Hematopoietic multipotent progenitor cell treated with erythropoietin and hydrocortisone succinate and interleukin-3 and kit ligand, for 8 days (in vitro differentiated cells): ENCODE measurements around the gene IST1.
"Not testable (repeated sequence)": the region's sequence is repeated elsewhere in the genome, so short reads cannot be mapped to it uniquely, and the experiment has no call there.

Source experiments
- DNase-seq: peaks from one replicate; pipeline ENCODE4 v3.0.0-alpha.2; 2015

The IST1 gene

DNA sequence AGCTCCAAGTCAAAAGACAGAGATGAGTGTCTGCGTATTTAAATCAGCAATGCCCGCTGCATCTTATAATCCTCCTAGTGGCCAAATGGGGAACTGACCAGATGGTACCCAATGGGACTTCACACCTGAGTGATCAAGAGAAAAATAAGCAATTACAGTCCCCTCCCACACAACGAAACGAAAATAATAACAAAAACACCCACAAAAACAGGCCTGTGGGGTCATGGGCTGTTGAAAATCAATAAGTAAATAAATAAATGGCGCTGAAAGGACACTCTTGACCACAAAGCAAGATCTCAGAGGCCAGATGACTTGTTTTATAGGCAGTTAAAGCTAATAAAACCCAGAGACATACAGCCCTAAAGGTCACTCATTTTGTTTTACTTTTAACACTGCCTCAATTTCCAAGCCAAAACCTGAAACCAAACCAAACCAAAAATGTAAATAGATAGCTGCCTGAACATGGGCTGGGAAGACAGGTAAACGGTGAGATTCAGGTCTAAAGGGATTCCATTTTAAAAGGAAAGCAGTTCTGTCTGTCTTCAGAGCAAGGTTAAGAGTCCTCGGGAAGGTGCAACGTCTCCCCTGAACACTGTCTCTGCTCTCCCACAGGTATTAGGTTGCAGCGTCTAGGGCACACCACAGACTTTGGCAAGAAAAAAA lies 12.7 kb upstream of the IST1 start:
- DNase-seq, result peak; percentile 87

DNA sequence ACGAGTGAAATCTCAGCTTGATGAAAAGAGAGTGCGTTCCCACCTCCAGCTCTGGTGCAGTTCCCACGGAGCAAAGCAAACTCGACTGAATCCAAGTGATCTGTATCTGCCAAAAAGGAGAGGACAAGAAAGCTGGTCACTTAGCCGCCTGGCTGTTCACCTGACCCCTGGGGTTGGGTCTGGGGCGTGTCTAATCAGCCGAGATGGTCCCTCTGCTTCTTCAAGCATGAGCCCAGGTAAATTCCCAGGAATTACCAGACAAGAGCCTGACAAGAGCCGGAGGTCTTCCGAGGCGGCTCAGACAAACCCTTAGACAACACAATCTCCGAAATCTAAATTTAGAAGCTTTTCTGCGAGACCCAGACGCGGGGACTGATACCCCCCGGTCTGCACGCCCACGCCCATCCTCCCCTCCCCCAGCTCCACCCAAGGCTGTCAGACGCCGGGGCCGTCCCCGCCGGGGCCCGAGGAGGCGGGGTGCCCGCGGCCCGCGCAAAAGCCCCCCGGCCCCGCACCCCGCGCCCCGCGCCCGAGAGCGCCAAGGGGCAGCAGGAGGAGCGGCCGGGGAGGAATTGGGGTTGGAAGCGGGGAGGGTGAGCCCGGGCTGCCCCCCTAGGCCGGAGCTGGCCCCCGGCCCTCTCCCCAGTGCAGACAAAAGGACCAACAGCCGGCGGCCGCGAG lies 12.0 kb upstream of the IST1 start:
- DNase-seq, result no peak

DNA sequence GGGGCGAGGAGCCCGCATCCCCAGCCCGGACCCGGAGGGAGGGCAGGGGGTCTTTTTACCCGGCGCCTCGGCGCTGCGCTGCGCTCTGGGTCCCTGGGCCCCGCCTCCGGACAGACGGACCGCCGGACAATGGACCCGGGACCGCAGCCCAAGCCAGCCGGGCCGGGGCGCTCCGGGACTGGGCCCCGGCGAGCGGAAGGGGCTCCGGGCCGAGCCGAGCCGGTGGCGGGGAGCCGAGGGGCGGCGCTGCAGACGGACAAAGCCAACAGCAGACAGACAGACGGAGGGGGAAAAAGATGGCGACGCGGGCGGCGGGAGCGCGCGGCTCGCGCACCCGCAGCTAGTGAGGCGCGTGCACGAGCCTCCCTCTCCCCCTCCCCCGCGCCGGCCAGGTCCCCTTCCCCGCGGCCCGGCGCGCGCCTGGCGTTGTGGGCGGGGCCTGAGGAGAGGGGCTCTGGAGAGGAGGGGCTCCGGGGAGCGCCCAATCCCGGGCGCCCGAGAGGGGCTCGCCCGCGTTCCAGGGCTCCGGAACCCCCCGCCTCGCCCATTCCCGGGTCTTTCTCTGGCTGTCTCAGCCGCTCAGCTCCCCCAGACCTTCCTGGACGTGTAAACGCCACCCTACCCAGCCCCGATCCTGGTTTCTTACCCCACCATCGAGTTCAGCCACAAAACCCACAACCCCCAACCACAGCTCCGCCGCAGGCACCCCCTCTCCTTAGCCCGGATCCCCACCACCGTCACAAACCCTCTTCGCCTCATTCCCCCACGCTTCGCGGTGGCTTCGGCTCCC lies 11.3 kb upstream of the IST1 start, which contains the start of gene ZNF821:
Gene ZNF821 (minus strand): TSS at position 334 of the 790 bp plus-strand sequence. CDS start 4,236 bp downstream, outside the sequence.
- DNase-seq, result no peak

DNA sequence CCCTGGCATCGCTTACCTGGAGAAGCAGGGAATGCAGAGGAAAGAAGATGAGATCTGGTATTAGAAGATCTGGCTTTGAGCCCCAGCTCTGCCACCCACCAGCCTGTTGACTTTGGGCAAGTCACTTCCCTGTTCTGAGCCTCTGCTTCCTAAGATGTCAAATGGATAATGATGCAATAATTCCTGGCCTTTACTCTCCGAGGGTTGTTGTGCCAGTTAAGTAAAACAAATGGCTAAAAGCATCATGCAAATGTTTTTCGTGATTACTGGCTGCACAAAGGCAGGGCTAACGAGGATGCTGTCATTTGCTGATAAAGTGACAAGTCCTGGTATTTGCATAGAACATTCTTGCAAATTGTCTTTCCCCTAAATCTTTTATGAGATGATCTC lies 10.1 kb upstream of the IST1 start:
- peak; percentile 37 for DNase-seq

DNA sequence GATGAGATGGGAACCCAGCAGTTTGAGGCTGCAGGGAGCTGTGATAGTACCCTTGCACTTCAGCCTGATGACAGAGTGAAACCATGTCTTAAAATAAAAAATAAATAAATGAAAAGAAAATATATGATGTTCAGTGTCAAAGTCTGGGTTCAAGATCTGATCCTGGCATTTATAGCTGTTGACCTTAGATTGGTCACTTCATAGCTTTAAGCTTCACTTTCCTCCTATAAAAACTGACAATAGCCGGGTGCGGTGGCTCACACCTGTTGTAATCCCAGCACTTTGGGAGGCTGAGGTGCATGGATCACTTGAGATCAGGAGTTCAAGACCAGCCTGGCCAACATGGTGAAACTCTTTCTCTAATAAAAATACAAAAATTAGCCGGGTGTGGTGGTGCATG lies 6.2 kb upstream of the IST1 start:
- DNase-seq, result no peak

DNA sequence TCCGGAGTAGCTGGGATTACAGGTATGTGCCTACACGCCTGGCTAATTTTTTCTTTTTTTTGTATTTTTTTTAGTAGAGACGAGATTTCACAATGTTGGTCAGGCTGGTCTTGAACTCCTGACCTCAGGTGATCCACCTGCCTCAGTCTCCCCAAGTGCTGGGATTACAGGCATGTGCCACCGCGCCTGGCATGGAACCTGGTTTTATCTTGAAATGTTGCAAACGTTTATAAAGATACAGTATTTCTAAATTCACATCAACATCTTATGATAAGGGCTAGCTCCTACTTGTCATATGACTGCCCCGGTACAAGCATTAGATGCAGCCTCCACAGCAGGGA lies 1.5 kb upstream of the IST1 start:
- no peak for DNase-seq

DNA sequence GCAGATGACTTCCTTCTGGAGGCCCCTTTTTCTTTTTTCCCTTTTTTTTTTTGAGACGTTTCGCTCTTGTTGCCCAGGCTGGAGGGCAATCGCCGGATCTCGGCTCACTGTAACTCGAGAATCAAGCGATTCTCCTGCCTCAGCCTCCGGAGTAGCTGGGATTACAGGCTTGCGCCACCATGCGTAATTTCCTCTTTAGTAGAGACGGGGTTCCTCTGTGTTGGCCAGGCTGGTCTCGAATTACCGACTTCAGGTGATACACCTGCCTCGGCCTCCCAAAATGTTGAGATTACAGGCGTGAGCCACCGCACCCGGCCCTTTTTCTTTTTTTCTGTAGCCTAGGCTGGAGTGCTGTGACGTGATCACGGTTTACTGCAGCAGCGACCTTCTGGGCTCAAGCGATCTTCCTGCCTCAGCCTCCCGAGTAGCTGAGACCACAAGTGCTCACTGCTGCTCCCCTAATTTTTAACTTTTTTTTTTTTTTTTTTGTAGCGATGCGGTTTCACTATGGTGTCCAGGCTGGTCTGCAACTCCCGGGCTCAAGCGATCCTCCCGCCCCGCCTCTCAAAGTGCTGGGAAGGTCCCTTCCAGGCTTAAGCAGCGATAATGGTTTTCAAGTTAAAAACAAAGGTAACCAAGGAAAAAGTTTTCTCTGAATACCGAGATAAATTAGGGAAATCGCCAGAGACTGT lies 956 bp upstream of the IST1 start:
- peak; percentile 56 for DNase-seq

DNA sequence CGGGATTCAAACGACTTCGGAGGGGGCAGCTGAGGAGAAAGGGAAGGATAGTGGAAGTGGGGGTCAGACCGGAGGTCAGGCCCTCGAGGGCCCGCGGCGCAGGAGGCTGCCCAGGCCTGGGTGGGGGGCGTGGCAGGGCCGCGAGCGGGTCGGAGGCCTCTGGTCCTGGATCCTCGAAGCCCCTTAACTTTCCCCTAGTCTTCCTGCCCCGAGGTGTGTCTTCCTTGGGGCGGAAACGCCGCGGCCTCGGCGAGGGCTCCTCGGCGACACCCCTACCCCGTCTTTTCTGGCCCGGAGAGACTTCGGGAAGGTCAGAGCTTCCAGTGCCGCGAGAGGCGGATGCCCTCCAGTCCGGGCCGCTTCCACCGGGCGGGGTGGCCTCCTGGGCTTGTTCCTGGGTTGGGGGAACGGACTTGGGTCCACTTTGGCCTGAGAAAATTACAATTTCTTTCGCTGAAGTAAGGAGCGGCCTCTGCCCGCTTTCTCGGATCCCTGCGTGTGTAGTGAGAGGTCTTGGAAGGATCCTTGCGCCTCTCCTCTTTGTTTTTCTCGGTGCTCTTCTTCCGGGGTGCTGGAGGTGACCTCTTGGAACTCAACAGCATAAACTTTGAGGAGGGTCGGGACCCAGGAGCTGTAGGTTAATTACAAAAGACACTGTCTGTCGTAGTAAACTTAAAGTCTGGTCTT lies 491 bp downstream of the IST1 start:
- DNase-seq, result peak; percentile 63

DNA sequence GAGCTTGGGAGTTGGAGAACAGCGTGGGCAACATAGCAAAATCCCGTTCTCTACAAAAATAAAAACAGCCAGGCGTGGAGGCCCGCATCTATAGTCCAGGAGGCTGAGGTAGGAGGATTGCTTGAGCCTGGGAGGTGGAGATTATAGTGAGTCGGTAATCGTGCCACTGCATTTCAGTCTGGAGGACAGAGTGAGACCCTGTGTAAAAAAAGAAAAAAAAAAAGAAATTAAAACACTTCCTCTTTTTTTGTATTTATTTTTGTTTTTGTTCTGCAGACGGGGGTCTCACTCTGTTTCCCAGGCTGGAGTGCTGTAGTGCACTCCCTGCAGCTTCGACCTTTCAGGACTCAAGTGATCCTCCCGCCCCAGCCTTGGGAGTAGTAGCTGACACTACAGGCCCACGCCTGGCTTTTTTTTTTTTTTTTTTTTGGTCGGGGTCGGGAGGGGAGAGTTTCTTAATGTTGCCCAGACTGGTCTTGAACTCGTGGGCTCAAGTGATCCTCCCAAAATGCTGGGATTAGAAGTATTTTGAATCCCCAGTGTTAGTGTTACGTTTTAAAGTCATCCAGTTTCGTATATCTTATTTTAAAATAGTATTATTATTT lies 1.5 kb downstream of the IST1 start:
- DNase-seq, result no peak

DNA sequence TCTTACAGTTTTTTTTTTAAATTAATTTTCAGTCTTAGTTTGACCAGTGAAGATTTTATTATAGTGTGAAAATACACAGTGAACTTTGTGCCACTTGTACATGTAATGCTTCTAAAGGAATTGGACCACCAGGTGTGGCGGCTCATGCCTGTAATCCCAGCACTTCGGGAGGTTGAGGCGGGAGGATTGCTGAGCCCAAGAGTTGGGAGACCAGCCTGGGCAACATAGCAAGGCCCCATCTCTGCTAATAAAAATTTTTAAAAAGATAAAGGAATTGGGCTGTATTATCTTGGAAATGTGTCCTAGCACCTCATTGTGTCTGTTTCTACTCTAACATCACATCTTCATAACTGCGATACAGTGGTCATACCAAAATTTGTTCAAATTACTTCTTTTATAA lies 3.8 kb downstream of the IST1 start:
- DNase-seq, result no peak

DNA sequence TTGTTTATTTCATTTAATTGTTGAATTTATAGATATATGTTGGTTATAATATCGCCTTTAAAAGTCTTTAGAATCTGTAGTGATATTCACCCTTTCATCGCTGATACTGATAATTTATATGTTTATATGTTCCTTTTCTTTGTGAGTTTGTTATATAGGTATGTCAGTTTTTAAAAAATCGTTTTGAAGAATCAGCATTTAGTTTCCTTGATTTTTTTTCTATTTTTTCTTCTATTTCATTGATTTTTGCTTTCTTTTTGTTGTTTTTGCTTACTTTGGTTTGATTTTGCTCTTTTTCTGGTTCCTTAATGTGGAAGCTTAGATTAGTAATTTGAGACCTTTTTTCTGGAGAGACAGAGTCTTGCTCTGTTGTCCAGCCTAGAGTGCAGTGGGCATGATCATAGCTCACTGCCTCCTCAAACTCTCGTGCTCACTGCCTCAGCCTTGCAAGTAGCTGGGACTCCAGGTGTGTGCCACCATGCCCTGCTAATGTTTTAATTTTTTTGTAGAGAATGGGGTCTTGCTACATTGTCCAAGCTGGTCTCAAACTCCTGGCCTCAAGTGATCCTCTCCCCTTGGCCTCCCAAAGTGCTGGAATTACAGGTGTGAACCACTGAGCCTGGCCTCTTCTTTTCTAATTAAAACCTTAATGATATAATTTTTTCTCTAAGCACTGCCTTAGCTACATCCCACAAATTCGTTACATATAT lies 7.5 kb downstream of the IST1 start:
- no peak for DNase-seq

DNA sequence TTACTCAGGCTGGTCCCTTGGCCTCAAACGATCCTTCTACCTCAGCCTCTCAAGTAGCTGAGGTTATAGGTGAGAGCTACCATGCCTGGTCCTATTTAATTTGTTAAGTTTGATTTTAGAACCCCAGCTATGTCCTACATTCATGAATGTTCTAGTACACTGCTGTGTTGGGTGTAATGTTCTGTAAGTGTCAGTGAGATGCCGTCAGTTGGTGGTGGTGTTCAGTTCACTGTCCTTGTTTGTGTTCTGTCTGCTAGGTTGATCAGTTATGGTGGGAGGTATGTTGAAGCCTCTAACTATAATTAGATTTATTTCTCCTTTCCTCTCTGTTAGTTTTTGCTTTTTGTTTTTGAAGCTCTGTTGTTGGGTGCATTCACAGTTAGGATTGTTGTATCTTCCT lies 8.3 kb downstream of the IST1 start:
- no peak for DNase-seq

DNA sequence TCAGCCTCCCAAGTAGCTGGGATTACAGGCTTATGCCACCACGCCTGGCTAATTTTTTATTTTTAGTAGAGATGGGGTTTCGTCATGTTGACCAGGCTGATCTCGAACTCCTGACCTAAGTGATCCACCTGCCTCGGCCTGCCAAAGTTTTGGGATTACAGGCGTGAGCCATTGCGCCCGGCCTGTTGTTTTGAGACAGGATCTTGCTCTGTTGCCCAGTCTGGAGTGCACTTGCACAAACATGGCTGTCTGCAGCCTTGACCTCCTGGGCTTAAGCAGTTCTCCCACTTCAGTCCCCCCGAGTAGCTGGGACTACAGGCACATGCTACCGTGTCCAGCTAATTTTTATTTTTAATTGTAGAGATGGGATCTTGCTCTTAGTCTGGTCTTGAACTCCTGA lies 8.9 kb downstream of the IST1 start:
- no peak for DNase-seq

DNA sequence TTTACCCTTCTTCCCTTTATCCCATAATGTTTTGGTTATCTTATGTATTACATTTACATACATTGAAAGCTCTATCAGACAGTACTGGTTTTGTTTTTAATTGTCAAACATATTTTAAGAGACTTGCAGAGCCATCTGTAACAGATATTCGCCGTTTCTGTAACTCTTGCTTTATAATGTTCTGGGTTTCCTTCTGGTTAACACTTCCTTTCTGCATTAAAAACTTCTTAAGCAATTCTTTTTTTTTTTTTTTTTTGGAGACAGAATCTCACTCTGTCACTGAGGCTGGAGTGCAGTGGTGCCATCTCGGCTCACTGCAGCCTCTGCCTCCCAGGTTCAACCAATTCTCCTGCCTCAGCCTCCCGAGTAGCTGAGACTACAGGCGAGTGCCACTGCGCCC lies 10.4 kb downstream of the IST1 start:
- not testable (repeated sequence) for DNase-seq

DNA sequence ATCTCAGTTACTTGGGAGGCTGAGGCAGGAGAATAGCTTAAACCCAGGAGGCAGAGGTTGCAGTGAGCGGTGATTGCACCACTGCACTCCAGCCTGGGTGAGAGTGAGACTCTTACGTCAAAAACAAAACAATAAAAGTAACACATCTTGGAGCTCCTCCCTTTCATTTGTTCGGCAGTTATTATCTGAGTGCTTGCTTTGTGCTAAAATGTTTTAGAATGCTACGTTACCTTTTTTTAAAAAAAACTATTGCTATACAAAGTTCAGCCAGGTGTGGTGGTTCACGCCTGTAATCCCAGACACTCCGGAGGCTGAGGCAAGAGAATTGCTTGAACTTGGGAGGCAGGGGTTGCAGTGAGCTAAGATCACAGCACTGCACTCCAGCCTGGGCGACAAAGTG lies 15.8 kb downstream of the IST1 start:
- no peak for DNase-seq

DNA sequence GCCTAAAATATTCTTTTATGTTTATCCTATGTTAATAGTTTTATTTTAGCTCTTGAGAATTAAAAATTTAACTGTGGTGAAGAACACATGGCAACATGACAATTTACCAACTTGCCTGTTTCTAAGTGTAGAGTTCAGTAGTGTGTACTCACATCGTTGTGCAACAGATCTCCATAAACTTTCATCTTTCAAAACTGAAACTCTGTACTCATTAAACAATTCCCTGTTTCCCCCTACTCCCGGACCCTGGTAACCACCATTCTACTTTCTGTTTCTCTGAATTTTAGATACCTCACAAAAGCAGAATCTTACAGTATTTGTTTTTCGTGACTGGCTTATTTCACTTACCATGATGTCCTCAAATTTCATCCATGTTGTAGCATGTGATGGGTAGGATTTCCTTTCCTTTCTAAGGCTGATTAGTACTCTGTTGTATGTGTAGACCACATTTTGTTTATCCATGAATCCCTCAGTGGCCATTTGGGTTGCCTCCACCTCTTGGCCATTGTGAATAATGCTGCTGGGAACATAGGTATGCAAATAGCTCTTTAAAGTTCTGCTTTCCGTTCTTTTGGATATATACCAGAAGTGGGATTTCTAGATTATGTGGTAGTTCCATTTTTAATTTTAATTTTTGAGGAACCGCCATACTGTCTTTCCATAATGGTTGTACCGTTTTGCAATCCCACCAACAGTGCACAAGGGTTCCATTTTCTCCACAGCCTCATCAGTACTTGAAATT lies 17.4 kb downstream of the IST1 start:
- no peak for DNase-seq

DNA sequence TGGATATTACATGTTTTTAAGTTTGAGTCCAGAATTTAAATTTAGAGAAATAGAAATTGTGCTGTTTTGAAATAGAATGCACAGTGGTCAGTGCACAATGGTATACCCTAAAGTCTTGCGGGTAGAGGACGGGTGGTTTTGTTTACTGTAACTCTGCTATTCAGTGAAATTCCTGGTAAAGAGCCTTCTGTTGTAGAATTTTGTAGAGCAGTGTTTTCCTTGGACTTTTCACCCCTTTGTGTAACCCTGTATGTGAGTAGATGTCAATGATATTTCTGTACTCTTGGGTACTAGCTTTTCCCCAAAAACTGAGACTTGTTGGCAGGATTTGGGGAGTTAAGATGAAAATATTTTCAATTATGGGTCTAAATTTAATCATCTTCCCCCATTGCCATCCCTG lies 19.5 kb downstream of the IST1 start:
- no peak for DNase-seq

DNA sequence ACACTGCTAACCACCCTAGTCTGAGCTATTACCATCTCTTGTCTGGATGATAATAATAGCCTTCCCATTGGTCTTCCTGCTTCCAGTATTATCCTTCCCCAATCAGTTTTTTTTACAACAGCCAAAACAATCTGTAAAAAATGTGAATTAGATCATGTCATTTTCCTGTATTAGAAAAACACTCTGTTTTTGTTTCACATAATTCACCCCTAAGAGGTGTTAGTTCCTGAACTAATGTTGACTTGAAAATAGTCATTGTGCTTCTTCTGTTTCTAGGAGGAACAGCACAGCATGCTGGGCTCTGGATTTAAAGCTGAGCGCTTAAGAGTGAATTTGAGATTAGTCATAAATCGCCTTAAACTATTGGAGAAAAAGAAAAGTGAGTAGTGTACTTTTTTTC lies 20.0 kb downstream of the IST1 start:
- no peak for DNase-seq

DNA sequence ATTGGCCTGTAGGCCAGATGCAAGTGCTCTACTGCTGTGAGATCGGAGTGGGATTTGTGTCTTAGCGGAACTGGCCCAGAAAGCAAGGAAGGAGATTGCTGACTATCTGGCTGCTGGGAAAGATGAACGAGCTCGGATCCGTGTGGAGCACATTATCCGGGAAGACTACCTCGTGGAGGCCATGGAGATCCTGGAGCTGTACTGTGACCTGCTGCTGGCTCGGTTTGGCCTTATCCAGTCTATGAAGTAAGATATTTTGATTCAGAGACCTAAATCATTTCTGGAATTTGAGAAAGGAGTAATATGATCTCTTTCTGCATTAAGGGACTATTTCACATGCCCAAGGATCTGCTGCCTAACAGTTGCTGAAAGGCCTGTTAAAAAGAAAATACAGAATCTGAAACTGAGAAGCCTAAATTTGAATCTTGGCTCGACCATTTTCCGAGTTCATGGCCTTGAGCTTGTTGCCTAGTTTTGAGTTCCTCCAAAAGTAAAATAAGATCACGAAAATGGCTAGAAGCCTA lies 21.1 kb downstream of the IST1 start:
- no peak for DNase-seq

DNA sequence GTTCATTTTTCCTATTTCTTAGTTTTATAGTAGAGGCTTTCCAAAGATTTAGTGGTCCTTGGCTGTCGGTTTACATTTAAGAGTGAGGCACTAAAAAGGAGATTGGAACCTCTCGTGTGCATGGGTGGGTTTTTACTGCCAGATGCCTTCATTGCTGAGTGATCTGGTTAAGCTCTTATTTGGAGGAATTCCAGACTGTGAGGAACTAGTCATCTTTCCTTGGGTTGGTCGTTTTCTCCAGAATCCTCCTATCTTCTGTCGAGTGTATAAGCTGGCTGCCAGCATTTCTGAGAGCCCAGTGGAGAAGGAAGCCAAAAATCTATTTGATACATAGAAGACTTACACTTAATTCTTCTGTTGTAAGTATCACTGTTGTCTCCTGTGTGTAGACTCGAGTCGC lies 22.6 kb downstream of the IST1 start:
- no peak for DNase-seq

DNA sequence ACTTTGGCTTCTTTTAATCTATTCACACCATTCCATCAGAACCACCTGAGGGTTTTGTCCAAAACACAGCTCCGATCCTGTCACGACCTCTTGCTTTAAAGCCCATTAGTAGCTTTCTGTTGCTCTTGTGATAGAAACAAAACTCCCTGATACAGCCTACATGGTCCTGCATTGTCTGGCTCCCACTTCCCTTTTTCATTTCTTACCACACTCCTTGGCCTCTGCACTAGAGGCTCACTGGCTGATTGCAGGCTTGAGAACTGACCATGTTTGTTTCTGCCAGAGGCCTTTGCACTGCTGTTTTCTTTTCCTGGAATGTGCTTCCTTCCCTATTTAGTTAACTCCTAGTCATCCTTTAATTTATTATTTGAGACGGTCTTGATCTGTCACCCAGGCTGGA lies 23.7 kb downstream of the IST1 start:
- no peak for DNase-seq
